HepG2 (cell line): ENCODE data around the gene MUC15.

Experiments used
- BCL6 ChIP-seq: IDR thresholded peaks from 2 replicates; pipeline ENCODE4 v1.6.1; 2016; ENCODE audit warnings: missing genetic modification reagents, missing compliant biosample characterization
- ETV6 ChIP-seq: sonication (generic); formaldehyde crosslinking; conservative IDR thresholded peaks from 2 replicates; pipeline ENCODE4 v1.4.0; 2020; ENCODE audit warnings: missing genetic modification reagents
- KLF13 ChIP-seq: sonication (generic); formaldehyde crosslinking; IDR thresholded peaks from 2 replicates; pipeline ENCODE4 v1.4.0; 2020; ENCODE audit warnings: mild to moderate bottlenecking, missing genetic modification reagents
- MNT ChIP-seq: fragments of 450-650 bp; IDR thresholded peaks from 2 replicates; pipeline ENCODE4 v1.6.1; 2016
- NFE2L2 ChIP-seq: fragments of 150-350 bp; IDR thresholded peaks from 2 replicates; pipeline ENCODE4 v1.6.1; 2014; ENCODE audit warnings: low read length
- SALL2 ChIP-seq: sonication (generic); formaldehyde crosslinking; IDR thresholded peaks from 2 replicates; pipeline ENCODE4 v1.8.1; 2023; ENCODE audit warnings: mild to moderate bottlenecking, missing genetic modification reagents, inconsistent platforms
- SRSF1 ChIP-seq: fragments of 200-400 bp; formaldehyde crosslinking; optimal IDR thresholded peaks from 2 replicates; pipeline ENCODE3; 2017; ENCODE audit warnings: mild to moderate bottlenecking, low read depth, low read length, moderate library complexity
- TF ChIP-seq, protein P1 (sequence below): sonication (generic); formaldehyde crosslinking; IDR thresholded peaks from 2 replicates; pipeline ENCODE4 v1.5.0; 2020; ENCODE audit warnings: missing genetic modification reagents

DNA sequence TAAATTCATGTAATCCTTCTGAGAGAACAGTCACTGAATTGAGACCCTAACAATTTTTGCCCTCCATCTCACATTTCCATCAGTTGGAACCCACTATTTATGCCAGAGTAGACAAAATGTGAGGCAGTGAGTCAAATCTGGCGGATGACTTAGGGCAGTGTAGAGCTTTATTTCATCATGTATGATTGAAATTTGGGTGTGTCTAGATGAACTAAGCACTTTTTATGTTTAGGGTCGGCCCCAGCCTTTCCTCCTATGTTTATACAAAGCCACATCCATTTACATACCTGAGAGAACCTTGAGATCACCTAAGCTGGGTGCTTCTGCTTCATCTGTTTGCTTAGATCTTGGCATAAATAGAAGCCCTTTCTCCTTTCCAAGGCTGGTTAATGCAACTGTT lies 15.0 kb upstream of the MUC15 start:
- no peak for TF ChIP-seq MNT
- no peak for TF ChIP-seq KLF13
- no peak for TF ChIP-seq NFE2L2
- no peak for TF ChIP-seq ETV6 (CRISPR knock-in tag)
- TF ChIP-seq, protein P1, sequence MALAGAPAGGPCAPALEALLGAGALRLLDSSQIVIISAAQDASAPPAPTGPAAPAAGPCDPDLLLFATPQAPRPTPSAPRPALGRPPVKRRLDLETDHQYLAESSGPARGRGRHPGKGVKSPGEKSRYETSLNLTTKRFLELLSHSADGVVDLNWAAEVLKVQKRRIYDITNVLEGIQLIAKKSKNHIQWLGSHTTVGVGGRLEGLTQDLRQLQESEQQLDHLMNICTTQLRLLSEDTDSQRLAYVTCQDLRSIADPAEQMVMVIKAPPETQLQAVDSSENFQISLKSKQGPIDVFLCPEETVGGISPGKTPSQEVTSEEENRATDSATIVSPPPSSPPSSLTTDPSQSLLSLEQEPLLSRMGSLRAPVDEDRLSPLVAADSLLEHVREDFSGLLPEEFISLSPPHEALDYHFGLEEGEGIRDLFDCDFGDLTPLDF (CRISPR knock-in tag) = no peak
- no peak for TF ChIP-seq BCL6 (CRISPR knock-in tag)
- no peak for TF ChIP-seq SRSF1
- TF ChIP-seq SALL2 (CRISPR knock-in tag) = no peak
